Testis (tissue), 2 donors: Measurements from ENCODE around the gene OTOR.

Source experiments
- POLR2A ChIP-seq: fragments of 450-650 bp; IDR thresholded peaks from one replicate; pipeline ENCODE4 v1.6.1; 2017; ENCODE audit warnings: antibody characterized with exemption, mild to moderate bottlenecking, moderate library complexity
- TF ChIP-seq, protein P1 (sequence below), 3 experiments: fragments of 450-650 bp in 2 of 3; fragments of 200-600 bp in 1 of 3; sonication (generic) in 1 of 3; IDR thresholded peaks; one replicate each; pipeline ENCODE4 v1.5.1; 2016 to 2019; ENCODE audit warnings: antibody characterized with exemption in 3 of 3, mild to moderate bottlenecking in 2 of 3, moderate library complexity in 1 of 3

DNA sequence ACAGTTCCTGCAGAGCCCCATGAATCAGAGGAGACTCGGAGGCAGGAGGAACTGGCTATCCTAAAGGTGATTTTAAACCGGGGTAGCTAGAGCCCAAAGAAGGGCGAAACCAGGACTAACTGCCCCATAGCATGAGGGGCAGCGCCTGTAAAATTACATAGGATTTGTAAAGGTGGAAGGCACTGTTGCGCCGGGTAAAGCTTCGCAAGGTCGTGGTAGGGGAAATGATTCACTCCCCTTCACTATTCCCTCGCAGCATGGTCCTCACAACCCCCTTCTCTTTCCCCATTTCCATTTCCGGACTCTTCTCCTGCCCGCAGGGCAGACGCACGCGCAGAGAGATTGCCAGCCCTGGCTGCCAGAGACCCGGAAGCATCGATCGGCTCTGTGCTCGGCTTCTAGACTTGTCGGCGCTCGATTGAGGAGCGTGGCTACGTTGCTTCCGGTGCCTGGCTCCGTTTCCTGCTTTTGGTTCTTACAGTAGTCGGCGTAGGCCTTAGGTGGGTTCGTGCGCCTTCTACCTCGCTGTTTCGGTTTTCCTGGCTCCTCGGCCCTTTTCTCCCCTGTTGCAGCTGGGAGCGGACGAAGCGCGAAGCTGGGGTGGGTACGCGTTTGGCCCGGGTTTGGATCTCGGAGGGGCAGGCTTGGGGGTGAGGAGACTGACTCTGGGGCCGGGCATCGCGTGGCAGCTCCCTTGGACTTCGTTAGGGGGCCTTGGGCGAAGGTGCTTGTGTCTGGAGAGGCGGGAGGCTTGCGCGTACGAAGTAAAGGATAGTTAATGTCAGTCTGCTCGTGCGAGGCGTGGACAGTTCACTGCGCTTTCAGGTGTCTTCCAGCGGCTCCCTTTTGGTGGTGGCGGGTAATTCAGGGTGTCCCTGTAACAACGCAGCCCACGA lies 18.3 kb upstream of the OTOR start, which contains the start of gene SNRPB2:
- no peak for TF ChIP-seq POLR2A
- TF ChIP-seq, protein P1, sequence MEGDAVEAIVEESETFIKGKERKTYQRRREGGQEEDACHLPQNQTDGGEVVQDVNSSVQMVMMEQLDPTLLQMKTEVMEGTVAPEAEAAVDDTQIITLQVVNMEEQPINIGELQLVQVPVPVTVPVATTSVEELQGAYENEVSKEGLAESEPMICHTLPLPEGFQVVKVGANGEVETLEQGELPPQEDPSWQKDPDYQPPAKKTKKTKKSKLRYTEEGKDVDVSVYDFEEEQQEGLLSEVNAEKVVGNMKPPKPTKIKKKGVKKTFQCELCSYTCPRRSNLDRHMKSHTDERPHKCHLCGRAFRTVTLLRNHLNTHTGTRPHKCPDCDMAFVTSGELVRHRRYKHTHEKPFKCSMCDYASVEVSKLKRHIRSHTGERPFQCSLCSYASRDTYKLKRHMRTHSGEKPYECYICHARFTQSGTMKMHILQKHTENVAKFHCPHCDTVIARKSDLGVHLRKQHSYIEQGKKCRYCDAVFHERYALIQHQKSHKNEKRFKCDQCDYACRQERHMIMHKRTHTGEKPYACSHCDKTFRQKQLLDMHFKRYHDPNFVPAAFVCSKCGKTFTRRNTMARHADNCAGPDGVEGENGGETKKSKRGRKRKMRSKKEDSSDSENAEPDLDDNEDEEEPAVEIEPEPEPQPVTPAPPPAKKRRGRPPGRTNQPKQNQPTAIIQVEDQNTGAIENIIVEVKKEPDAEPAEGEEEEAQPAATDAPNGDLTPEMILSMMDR (IDR thresholded peaks at IDR 0.05) = no peak
